Osteocyte (in vitro differentiated cells): ENCODE data around the gene SPON1. TPM values are rescaled to one million over a fixed set of nuclear protein-coding genes. Genes with fewer than 3 reads are reported as not detected.

ENCODE experiments used
- DNase-seq: peaks from one replicate; pipeline ENCODE4 v3.0.0; 2021; ENCODE audit warnings: mixed read lengths; ENCODE audit not compliant: unreplicated experiment; ENCODE audit errors: extremely low spot score
- H3K27ac Mint-ChIP-seq: one replicate; pipeline ENCODE4 v1.8.0; 2021; ENCODE audit warnings: mild to moderate bottlenecking, mixed read lengths; ENCODE audit not compliant: unreplicated experiment
- H3K27me3 Mint-ChIP-seq: one replicate; pipeline ENCODE4 v1.8.0; 2021; ENCODE audit warnings: mixed read lengths; ENCODE audit not compliant: unreplicated experiment
- H3K36me3 Mint-ChIP-seq: one replicate; pipeline ENCODE4 v1.8.0; 2021; ENCODE audit warnings: mixed read lengths; ENCODE audit not compliant: unreplicated experiment
- H3K4me1 Mint-ChIP-seq: one replicate; pipeline ENCODE4 v1.8.0; 2021; ENCODE audit warnings: mixed read lengths; ENCODE audit not compliant: unreplicated experiment
- H3K4me3 Mint-ChIP-seq: one replicate; pipeline ENCODE4 v1.8.0; 2021; ENCODE audit warnings: mild to moderate bottlenecking, moderate library complexity, mixed read lengths; ENCODE audit not compliant: unreplicated experiment
- H3K9me3 Mint-ChIP-seq: one replicate; pipeline ENCODE4 v1.8.0; 2021; ENCODE audit warnings: mixed read lengths; ENCODE audit not compliant: unreplicated experiment
- CTCF ChIP-seq: fragments of 200-600 bp; sonication (generic); IDR thresholded peaks from 2 replicates; pipeline ENCODE4 v1.5.0; 2021; ENCODE audit warnings: antibody characterized with exemption, mild to moderate bottlenecking, moderate library complexity
- total RNA-seq: library from RNA; stranded (reverse); gene quantifications from 2 replicates; pipeline ENCODE4 v1.2.1, GENCODE V29; 2021

Gene SPON1
- total RNA-seq, 1 donor from 2014 or later = 0.05 TPM

GRCh38 chr11:14259186-14259784 lies 296.8 kb downstream of the SPON1 start:
- Mint-ChIP-seq H3K27ac (no peak overlapping the region), H3K4me1 (peaks cover 3% of the 10 kb centered on the region), H3K27me3 (peaks cover 5% of the 10 kb centered on the region), H3K4me3 (no peak overlapping the region), H3K9me3 (no peaks in the 10 kb centered on the region), H3K36me3 (peaks cover 4% of the 10 kb centered on the region)
- TF ChIP-seq CTCF = no peak
- no peak for DNase-seq

DNA sequence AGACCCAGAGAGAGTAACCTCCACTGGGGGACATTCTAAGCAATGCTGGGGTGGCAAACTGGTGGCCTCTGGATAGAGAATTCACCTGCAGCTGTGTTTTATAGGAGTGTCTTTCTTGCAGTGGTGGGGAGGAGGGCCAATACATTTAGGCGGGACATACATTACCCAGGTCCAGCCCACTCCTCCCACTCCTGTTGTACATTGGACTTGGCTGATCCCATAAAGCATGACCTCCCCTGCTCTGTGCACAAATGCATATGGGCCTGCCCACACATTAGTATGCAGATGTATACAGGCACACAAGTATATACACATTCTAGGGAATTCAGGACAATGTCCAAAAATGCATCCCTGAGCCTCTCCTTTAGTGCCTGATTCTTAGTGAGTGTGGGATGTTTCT lies 297.4 kb downstream of the SPON1 start:
- Mint-ChIP-seq H3K27ac (no peak overlapping the region), H3K4me1 (peaks cover 3% of the 10 kb centered on the region), H3K9me3 (peaks cover 4% of the 10 kb centered on the region), H3K27me3 (peaks cover under 1% of the 10 kb centered on the region), H3K4me3 (no peak overlapping the region), H3K36me3 (peaks cover 6% of the 10 kb centered on the region)
- TF ChIP-seq CTCF = no peak
- DNase-seq = no peak

GRCh38 chr11:14261066-14261465 lies 298.5 kb downstream of the SPON1 start:
- TF ChIP-seq CTCF = no peak
- H3K27ac Mint-ChIP-seq = no peak overlapping the region
- no peak for DNase-seq
- no peak overlapping the region for H3K4me3 Mint-ChIP-seq
- peaks cover 4% of the 10 kb centered on the region for H3K9me3 Mint-ChIP-seq
- H3K27me3 Mint-ChIP-seq = no peaks in the 10 kb centered on the region
- peaks cover 14% of the 10 kb centered on the region for H3K36me3 Mint-ChIP-seq
- peaks cover 3% of the 10 kb centered on the region for H3K4me1 Mint-ChIP-seq

DNA sequence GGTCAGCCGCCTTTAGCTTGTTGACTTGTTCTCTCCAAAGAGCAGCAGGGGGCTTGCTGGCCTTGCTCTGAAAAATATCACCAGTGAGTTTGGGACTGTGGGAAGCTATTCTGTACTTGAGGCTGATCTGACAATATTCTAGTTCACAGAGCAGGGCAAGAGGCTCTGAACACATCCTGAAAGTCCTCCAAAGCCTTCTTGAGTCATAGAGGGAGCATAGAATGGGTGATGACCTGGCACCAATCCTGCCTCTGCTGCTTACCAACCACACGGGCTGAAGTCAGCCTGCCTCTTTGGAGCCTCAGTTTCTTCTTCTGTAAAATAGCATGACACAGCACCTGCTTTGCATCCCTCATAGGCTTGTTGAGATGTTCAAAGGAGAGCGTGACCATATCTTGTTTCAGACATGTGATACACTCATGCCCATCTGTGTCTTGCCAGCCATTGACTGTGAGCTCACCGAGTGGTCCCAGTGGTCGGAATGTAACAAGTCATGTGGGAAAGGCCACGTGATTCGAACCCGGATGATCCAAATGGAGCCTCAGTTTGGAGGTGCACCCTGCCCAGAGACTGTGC lies 299.8 kb downstream of the SPON1 start:
- no peak overlapping the region for H3K27ac Mint-ChIP-seq
- DNase-seq = no peak
- H3K27me3 Mint-ChIP-seq = no peaks in the 10 kb centered on the region

More for the DNA sequence above, 299.8 kb downstream of the SPON1 start:
- Mint-ChIP-seq H3K4me3 (no peak overlapping the region), H3K4me1 (peaks cover 3% of the 10 kb centered on the region), H3K36me3 (peaks cover 17% of the 10 kb centered on the region), H3K9me3 (peaks cover 4% of the 10 kb centered on the region)
- TF ChIP-seq CTCF = no peak
